Body of pancreas (tissue), 4 donors: ENCODE results near the gene SCGB3A2. TPM values are rescaled to one million over a fixed set of nuclear protein-coding genes. Genes with fewer than 3 reads are reported as not detected.

ENCODE experiments used
- ATAC-seq: fragments of 150-250 bp; one replicate; pipeline ENCODE4 v1.9.1; 2016
- DNase-seq, 4 donors: peaks; one replicate each; pipeline ENCODE4 v3.0.0-alpha.2; 2019
- H3K27ac ChIP-seq, 4 donors: fragments of 200-600 bp; sonication (generic); 1 replicate in 3 of 4; 2 replicates in 1 of 4; pipeline versions ENCODE4 v1.5.1 to v1.6.1; 2016 to 2019; ENCODE audit warnings: mild to moderate bottlenecking in 1 of 4, mixed read lengths in 1 of 4, moderate library complexity in 1 of 4
- H3K27me3 ChIP-seq, 2 donors: fragments of 200-600 bp; sonication (generic); one replicate each; pipeline ENCODE4 v1.6.0; 2016; ENCODE audit warnings: mild to moderate bottlenecking in 1 of 2
- H3K36me3 ChIP-seq, 2 donors: fragments of 200-600 bp; sonication (generic); replicated peaks in 1 of 2; 2 replicates each; pipeline ENCODE4 v1.5.1; 2016; ENCODE audit warnings: low read depth in 2 of 2; ENCODE audit not compliant: insufficient read depth in 1 of 2
- H3K4me1 ChIP-seq: fragments of 200-600 bp; sonication (generic); one replicate; pipeline ENCODE4 v1.6.0; 2016
- H3K4me3 ChIP-seq, 2 donors: fragments of 200-600 bp; sonication (generic); 1 replicate in 1 of 2; 2 replicates in 1 of 2; pipeline ENCODE4 v1.5.1; 2016 to 2019
- H3K9me3 ChIP-seq, 3 donors: fragments of 200-600 bp; sonication (generic); 1 replicate in 2 of 3; 2 replicates in 1 of 3; pipeline ENCODE4 v1.5.1; 2016
- CTCF ChIP-seq, 7 experiments: fragments of 450-650 bp in 4 of 7; fragments of 200-600 bp in 3 of 7; sonication (generic) in 3 of 7; IDR thresholded peaks; one replicate each; pipeline ENCODE4 v1.5.1; 2016 to 2019; ENCODE audit warnings: antibody characterized with exemption in 7 of 7
- POLR2A ChIP-seq, 3 donors: fragments of 450-650 bp; IDR thresholded peaks; one replicate each; pipeline ENCODE4 v1.6.1; 2016; ENCODE audit warnings: antibody characterized with exemption in 3 of 3, mild to moderate bottlenecking in 2 of 3
- WGBS, 2 donors: methylation state at CpG; one replicate each; pipeline ENCODE4 v1.1.5; 2017; 5-methylcytosine and 5-hydroxymethylcytosine counted together
- intact Hi-C: fragments of 100-400 bp; cut with DNase I; formaldehyde crosslinking; loops from one replicate; pipeline ENCODE4 v1.15.1; 2023
- total RNA-seq, 2 donors: library from RNA; depleted of rRNA; stranded (reverse); fragments of >200 nt; gene quantifications; one replicate each; pipeline ENCODE4 v1.1.0, GENCODE V29; 2016

SCGB3A2 gene
- total RNA-seq, 2 donors from 2014 or later: not detected

- intact Hi-C loops: no loop called here
These were observed 17.4 kb downstream of the SCGB3A2 start for GRCh38 chr5:147895864-147896263.

GRCh38 chr5:147898875-147899401 is 20.4 kb downstream of the SCGB3A2 start:
- no peak for ATAC-seq
- H3K4me3 ChIP-seq: no peak overlapping the region
- H3K27me3 ChIP-seq: no peaks in the 10 kb centered on the region
- no peak overlapping the region for H3K27ac ChIP-seq
- H3K4me1 ChIP-seq: no peaks in the 10 kb centered on the region
- H3K9me3 ChIP-seq: no peaks in the 10 kb centered on the region
- intact Hi-C loops: no loop called here
- no peaks in the 10 kb centered on the region for H3K36me3 ChIP-seq
- DNase-seq: no peak
- no peak for TF ChIP-seq CTCF (IDR thresholded peaks at IDR 0.05)
- no peak for TF ChIP-seq POLR2A (IDR thresholded peaks at IDR 0.05)
- 76 to 83% methylated on average over 3 of the region's 3 CpGs for WGBS, 2 donors

More at GRCh38 chr5:147895864-147896263, 17.4 kb downstream of the SCGB3A2 start:
- TF ChIP-seq CTCF (IDR thresholded peaks at IDR 0.05) (no peak), POLR2A (IDR thresholded peaks at IDR 0.05) (no peak)
- H3K9me3 ChIP-seq: no peaks in the 10 kb centered on the region
- no peak for ATAC-seq
- DNase-seq: no peak
- H3K27me3 ChIP-seq: no peaks in the 10 kb centered on the region
- no peaks in the 10 kb centered on the region for H3K4me1 ChIP-seq
- no peak overlapping the region for H3K27ac ChIP-seq
- 70 to 71% methylated on average over 1 of the region's 1 CpG for WGBS, 2 donors
- no peaks in the 10 kb centered on the region for H3K36me3 ChIP-seq
- H3K4me3 ChIP-seq: no peak overlapping the region

GRCh38 chr5:147901599-147902039 is 23.1 kb downstream of the SCGB3A2 start:
- TF ChIP-seq POLR2A (IDR thresholded peaks at IDR 0.05): no peak
- TF ChIP-seq CTCF (IDR thresholded peaks at IDR 0.05): no peak
- 61 to 65% methylated on average over 12 of the region's 12 CpGs for WGBS, 2 donors
- no peak for ATAC-seq
- H3K9me3 ChIP-seq: no peaks in the 10 kb centered on the region
- DNase-seq: no peak
- intact Hi-C loops: no loop called here
- no peak overlapping the region for H3K27ac ChIP-seq
- peaks cover 12% of the 10 kb centered on the region for H3K4me1 ChIP-seq
- no peaks in the 10 kb centered on the region for H3K36me3 ChIP-seq
- H3K4me3 ChIP-seq: no peak overlapping the region
- no peaks in the 10 kb centered on the region for H3K27me3 ChIP-seq

- Histone ChIP-seq H3K27me3 (no peaks in the 10 kb centered on the region), H3K4me1 (peaks cover 13% of the 10 kb centered on the region), H3K36me3 (no peaks in the 10 kb centered on the region), H3K27ac (no peak overlapping the region), H3K9me3 (no peaks in the 10 kb centered on the region), H3K4me3 (no peak overlapping the region)
- TF ChIP-seq CTCF (IDR thresholded peaks at IDR 0.05) (no peak), POLR2A (IDR thresholded peaks at IDR 0.05) (no peak)
- DNase-seq (no peak), ATAC-seq (no peak)
- intact Hi-C loops: no loop called here
These were observed 24.2 kb downstream of the SCGB3A2 start for GRCh38 chr5:147902609-147903115.

- Histone ChIP-seq H3K36me3 (no peaks in the 10 kb centered on the region), H3K9me3 (no peaks in the 10 kb centered on the region), H3K4me1 (peaks cover 13% of the 10 kb centered on the region), H3K27me3 (no peaks in the 10 kb centered on the region), H3K27ac (no peak overlapping the region), H3K4me3 (no peak overlapping the region)
- DNase-seq (peak in 1 of 4 donors; percentile 16), ATAC-seq (no peak)
- intact Hi-C loops: no loop called here
- TF ChIP-seq POLR2A (IDR thresholded peaks at IDR 0.05) (no peak), CTCF (IDR thresholded peaks at IDR 0.05) (no peak)
- 79 to 88% methylated on average over 4 of the region's 4 CpGs for WGBS, 2 donors
These were observed 25.6 kb downstream of the SCGB3A2 start for GRCh38 chr5:147904110-147904509.
